SK-N-SH treated with all-trans-retinoic acid at 6 μM for 48 hours (cell line): ENCODE data around the gene RPS6KB2.

Source experiments
- BACH2 ChIP-seq: fragments of 250-450 bp; sonication (Bioruptor Pico); IDR thresholded peaks from 2 replicates; pipeline ENCODE4 v1.9.0; 2021; ENCODE audit warnings: mild to moderate bottlenecking, borderline replicate concordance
- CSRNP3 ChIP-seq: fragments of 250-450 bp; sonication (Bioruptor Pico); IDR thresholded peaks from 2 replicates; pipeline ENCODE4 v1.5.1; 2021; ENCODE audit warnings: mild to moderate bottlenecking, moderate library complexity
- GLIS3 ChIP-seq: fragments of 250-450 bp; sonication (Bioruptor Pico); IDR thresholded peaks from 2 replicates; pipeline ENCODE4 v1.5.0; 2020; ENCODE audit warnings: mild to moderate bottlenecking, moderate library complexity
- ISL1 ChIP-seq: fragments of 250-450 bp; sonication (Bioruptor Pico); IDR thresholded peaks from 2 replicates; pipeline ENCODE4 v2.1.2; 2022; ENCODE audit warnings: mild to moderate bottlenecking, moderate library complexity
- PATZ1 ChIP-seq: fragments of 250-450 bp; sonication (Bioruptor Pico); IDR thresholded peaks from 2 replicates; pipeline ENCODE4 v1.8.0; 2020; ENCODE audit warnings: mild to moderate bottlenecking, moderate library complexity, borderline replicate concordance
- POU6F1 ChIP-seq: fragments of 250-450 bp; sonication (Bioruptor Pico); IDR thresholded peaks from 2 replicates; pipeline ENCODE4 v1.8.0; 2021; ENCODE audit warnings: low read depth, mild to moderate bottlenecking, moderate library complexity, borderline replicate concordance
- TCF4 ChIP-seq: fragments of 250-450 bp; sonication (Bioruptor Pico); IDR thresholded peaks from 2 replicates; pipeline ENCODE4 v1.8.0; 2021; ENCODE audit warnings: mild to moderate bottlenecking, moderate library complexity, borderline replicate concordance
- TOX ChIP-seq: fragments of 250-450 bp; sonication (Bioruptor Pico); IDR thresholded peaks from 2 replicates; pipeline ENCODE4 v1.8.0; 2021; ENCODE audit warnings: mild to moderate bottlenecking, moderate library complexity, borderline replicate concordance
- ZFP3 ChIP-seq: fragments of 250-450 bp; sonication (Bioruptor Pico); IDR thresholded peaks from 2 replicates; pipeline ENCODE4 v1.5.0; 2020; ENCODE audit warnings: mild to moderate bottlenecking, moderate library complexity
- ZNF565 ChIP-seq: fragments of 450-650 bp; formaldehyde crosslinking; conservative IDR thresholded peaks from 2 replicates; pipeline ENCODE4 v1.5.0; 2020; ENCODE audit warnings: low read depth, mild to moderate bottlenecking, moderate library complexity
- ZNF8 ChIP-seq: fragments of 450-650 bp; formaldehyde crosslinking; IDR thresholded peaks from 2 replicates; pipeline ENCODE4 v1.5.0; 2020; ENCODE audit warnings: mild to moderate bottlenecking, moderate library complexity
- TF ChIP-seq, protein P1 (sequence below): fragments of 250-450 bp; sonication (Bioruptor Pico); IDR thresholded peaks from 2 replicates; pipeline ENCODE4 v1.5.1; 2020; ENCODE audit warnings: low read depth, mild to moderate bottlenecking, moderate library complexity
- TF ChIP-seq, protein P2 (sequence below): fragments of 250-450 bp; sonication (Bioruptor Pico); IDR thresholded peaks from 2 replicates; pipeline ENCODE4 v1.5.0; 2020; ENCODE audit warnings: mild to moderate bottlenecking, moderate library complexity

DNA sequence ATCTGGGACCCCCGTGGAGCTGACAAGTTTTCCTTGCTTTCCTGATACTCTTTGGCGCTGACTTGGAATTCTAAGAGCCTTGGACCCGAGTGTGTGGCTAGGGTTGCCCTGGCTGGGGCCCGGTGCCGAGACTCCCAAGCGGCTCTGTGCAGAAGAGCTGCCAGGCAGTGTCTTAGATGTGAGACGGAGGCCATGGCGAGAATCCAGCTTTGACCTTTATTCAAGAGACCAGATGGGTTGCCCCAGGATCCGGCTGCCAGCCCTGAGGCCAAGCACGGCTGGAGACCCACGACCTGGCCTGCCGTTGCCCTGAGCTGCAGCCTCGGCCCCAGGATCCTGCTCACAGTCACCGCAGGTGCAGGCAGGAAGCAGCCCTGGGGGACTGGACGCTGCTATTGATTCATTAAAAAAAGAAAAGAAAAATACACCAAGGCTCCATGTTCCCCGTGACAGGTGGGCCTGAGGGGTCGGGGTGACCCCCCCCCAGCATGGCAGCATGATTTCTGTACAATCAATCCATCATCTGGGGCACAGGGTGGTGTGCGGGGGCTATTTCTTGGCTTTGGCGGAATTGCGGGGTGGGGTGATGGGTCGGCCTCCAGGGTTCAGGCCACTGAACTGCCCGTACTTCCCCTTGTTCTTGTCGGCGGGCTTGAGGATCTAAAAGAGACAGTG, 30.2 kb upstream of the RPS6KB2 start:
- TF ChIP-seq TOX (no peak), ZNF565 (CRISPR knock-in tag) (no peak), CSRNP3 (CRISPR knock-in tag) (no peak), ZFP3 (CRISPR knock-in tag) (no peak), ISL1 (CRISPR knock-in tag) (no peak), BACH2 (no peak), PATZ1 (no peak), ZNF8 (no peak), TCF4 (CRISPR knock-in tag) (no peak), GLIS3 (no peak), POU6F1 (CRISPR knock-in tag) (no peak)
- TF ChIP-seq, protein P1, sequence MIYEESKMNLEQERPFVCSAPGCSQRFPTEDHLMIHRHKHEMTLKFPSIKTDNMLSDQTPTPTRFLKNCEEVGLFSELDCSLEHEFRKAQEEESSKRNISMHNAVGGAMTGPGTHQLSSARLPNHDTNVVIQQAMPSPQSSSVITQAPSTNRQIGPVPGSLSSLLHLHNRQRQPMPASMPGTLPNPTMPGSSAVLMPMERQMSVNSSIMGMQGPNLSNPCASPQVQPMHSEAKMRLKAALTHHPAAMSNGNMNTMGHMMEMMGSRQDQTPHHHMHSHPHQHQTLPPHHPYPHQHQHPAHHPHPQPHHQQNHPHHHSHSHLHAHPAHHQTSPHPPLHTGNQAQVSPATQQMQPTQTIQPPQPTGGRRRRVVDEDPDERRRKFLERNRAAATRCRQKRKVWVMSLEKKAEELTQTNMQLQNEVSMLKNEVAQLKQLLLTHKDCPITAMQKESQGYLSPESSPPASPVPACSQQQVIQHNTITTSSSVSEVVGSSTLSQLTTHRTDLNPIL (CRISPR knock-in tag), result no peak
- TF ChIP-seq, protein P2, sequence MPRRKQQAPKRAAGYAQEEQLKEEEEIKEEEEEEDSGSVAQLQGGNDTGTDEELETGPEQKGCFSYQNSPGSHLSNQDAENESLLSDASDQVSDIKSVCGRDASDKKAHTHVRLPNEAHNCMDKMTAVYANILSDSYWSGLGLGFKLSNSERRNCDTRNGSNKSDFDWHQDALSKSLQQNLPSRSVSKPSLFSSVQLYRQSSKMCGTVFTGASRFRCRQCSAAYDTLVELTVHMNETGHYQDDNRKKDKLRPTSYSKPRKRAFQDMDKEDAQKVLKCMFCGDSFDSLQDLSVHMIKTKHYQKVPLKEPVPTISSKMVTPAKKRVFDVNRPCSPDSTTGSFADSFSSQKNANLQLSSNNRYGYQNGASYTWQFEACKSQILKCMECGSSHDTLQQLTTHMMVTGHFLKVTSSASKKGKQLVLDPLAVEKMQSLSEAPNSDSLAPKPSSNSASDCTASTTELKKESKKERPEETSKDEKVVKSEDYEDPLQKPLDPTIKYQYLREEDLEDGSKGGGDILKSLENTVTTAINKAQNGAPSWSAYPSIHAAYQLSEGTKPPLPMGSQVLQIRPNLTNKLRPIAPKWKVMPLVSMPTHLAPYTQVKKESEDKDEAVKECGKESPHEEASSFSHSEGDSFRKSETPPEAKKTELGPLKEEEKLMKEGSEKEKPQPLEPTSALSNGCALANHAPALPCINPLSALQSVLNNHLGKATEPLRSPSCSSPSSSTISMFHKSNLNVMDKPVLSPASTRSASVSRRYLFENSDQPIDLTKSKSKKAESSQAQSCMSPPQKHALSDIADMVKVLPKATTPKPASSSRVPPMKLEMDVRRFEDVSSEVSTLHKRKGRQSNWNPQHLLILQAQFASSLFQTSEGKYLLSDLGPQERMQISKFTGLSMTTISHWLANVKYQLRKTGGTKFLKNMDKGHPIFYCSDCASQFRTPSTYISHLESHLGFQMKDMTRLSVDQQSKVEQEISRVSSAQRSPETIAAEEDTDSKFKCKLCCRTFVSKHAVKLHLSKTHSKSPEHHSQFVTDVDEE (CRISPR knock-in tag), result no peak
